ENCODE measurements around the gene RHBDF2. TPM values are rescaled to one million over a fixed set of nuclear protein-coding genes. Genes with fewer than 3 reads are reported as not detected.

Gene RHBDF2
- total RNA-seq, 1 donor from 2014 or later: 0.79 TPM

DNA sequence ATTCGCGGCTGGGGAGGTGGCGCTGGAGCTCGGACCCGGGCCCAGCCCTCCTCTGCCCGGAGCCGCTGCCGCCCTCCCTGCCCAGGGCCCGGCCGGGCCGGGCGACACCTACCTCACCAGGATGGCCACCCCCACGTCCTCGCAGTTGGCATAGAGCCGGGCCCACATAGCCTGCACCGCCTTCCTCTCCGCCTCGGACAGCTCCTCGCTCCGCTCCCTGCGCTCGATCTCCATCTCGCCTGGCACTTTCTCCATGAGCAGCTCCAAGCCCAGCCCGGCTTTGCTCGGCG is 36.0 kb upstream of the RHBDF2 start:
- H3K4me1 Mint-ChIP-seq: peaks cover 46% of the 10 kb centered on the region
- TF ChIP-seq, protein P1, sequence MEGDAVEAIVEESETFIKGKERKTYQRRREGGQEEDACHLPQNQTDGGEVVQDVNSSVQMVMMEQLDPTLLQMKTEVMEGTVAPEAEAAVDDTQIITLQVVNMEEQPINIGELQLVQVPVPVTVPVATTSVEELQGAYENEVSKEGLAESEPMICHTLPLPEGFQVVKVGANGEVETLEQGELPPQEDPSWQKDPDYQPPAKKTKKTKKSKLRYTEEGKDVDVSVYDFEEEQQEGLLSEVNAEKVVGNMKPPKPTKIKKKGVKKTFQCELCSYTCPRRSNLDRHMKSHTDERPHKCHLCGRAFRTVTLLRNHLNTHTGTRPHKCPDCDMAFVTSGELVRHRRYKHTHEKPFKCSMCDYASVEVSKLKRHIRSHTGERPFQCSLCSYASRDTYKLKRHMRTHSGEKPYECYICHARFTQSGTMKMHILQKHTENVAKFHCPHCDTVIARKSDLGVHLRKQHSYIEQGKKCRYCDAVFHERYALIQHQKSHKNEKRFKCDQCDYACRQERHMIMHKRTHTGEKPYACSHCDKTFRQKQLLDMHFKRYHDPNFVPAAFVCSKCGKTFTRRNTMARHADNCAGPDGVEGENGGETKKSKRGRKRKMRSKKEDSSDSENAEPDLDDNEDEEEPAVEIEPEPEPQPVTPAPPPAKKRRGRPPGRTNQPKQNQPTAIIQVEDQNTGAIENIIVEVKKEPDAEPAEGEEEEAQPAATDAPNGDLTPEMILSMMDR (IDR thresholded peaks at IDR 0.05): no peak
- TF ChIP-seq EZH2phosphoT487 (IDR thresholded peaks at IDR 0.05) (peak; percentile 83), EZH2 (IDR thresholded peaks at IDR 0.05) (peak; percentile 84)

DNA sequence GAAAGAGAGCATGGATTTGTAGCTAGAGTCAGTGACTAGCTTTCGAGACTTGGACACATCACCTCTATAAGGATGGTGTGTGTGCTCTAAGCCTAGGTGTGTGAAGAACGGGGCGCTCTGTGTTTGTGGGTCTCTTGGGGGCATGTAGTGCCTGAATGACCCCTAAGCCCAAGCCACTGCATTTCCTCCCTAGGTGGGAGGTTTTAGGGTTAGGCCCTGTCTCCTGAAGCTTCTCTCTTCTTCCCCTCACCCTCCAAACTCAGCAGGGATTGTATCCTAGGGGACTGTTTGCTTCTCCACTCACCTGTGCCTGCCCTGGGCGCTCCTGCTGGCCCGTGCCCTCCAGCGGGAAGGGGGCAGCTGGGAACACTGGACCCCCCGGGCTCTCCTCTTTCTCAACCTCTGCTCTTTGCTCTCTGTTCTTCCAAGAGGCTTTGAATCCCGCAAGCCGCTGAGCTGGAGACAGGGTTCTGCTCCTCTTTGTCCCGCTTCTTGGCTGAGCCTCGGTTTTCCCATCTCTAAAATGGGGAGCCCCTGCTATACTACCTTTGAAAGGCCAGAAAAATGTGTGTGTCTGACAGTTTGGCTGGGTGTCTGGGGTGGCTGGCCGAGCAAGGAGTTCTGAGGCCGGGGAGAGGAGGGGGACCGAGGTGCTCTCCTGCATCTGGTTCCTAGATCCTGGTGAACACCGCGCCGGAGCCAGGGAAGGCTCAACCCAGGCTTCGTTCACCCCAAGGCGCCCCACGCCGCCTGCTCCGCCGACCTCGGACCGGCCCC is 35.5 kb upstream of the RHBDF2 start:
- H2AFZ ChIP-seq (replicated peaks): peak overlapping the region; percentile 50

More for the DNA sequence above, 36.0 kb upstream of the RHBDF2 start:
- Histone ChIP-seq H3K27ac (no peak overlapping the region), H3K9me3 (ENCODE audit: low read depth) (no peaks in the 10 kb centered on the region), H3K9ac (no peak overlapping the region), H3K36me3 (no peaks in the 10 kb centered on the region), H3K27me3 (peaks cover 63% of the 10 kb centered on the region), H3K4me1 (peaks cover 19% of the 10 kb centered on the region), H3K4me2 (peak overlapping the region; percentile 85), H3F3A (ENCODE audit: low read depth) (peaks cover 22% of the 10 kb centered on the region), H3K79me2 (ENCODE audit: low read depth) (no peaks in the 10 kb centered on the region), H4K20me1 (ENCODE audit: low read depth) (peaks cover 3% of the 10 kb centered on the region), H3K4me3 (peak overlapping the region; percentile 50), H2AFZ (replicated peaks) (peak overlapping the region; percentile 50)
- no peak overlapping the region for H3K4me3 Mint-ChIP-seq
- H3K36me3 Mint-ChIP-seq: no peaks in the 10 kb centered on the region
- DNase-seq (ENCODE audit: low spot score): no peak
- no peak overlapping the region for H3K27ac Mint-ChIP-seq
- peaks cover 36% of the 10 kb centered on the region for H3K27me3 Mint-ChIP-seq (ENCODE audit: insufficient read depth, low read depth)
- no peaks in the 10 kb centered on the region for H3K9me3 Mint-ChIP-seq

DNA sequence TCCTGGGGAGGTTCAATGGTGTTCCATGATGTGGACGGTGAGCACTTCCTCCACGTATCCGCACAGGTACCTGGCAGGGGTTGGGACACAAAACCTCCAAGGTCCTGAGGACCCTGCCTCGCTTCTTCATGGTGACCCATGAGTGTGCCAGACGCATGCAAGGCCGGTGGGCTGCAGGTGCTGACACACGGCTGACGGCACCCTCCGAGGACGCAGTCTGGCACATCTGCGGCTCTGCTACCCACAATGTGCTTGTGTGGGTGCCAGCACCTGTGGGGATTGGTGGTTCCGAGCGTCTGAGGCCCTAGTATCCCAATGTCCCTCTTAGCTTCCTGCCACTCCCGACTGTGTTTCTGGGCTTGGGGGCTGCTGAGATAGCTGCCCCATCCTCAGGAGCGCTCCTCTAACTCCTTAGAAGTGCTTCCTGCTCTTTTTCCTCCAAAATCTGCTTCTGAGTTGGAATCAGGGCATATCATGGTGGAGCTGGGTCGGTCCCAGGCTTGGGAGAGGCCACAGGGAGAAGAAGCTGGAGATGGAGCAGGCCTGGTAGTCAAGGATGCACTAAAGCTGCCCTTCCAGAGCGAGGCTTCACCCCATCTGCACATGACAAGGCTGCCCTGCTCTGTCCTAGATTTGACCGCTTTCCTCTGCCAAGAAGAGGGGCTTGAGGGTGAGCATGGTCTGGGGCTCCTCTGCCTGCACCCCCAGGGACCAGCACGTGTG is 34.7 kb upstream of the RHBDF2 start:
- Mint-ChIP-seq H3K4me1 (peaks cover 40% of the 10 kb centered on the region), H3K27me3 (ENCODE audit: insufficient read depth, low read depth) (peaks cover 40% of the 10 kb centered on the region), H3K4me3 (peak overlapping the region; percentile 49), H3K27ac (no peak overlapping the region), H3K9me3 (no peaks in the 10 kb centered on the region), H3K36me3 (no peaks in the 10 kb centered on the region)
- Histone ChIP-seq H3F3A (ENCODE audit: low read depth) (peaks cover 22% of the 10 kb centered on the region), H4K20me1 (ENCODE audit: low read depth) (peaks cover 3% of the 10 kb centered on the region), H3K4me2 (no peak overlapping the region), H3K36me3 (no peaks in the 10 kb centered on the region), H2AFZ (replicated peaks) (no peak overlapping the region), H3K9ac (no peak overlapping the region), H3K4me3 (no peak overlapping the region), H3K9me3 (ENCODE audit: low read depth) (no peaks in the 10 kb centered on the region), H3K79me2 (ENCODE audit: low read depth) (no peaks in the 10 kb centered on the region), H3K27me3 (peaks cover 63% of the 10 kb centered on the region), H3K27ac (no peak overlapping the region), H3K4me1 (peaks cover 17% of the 10 kb centered on the region)
- TF ChIP-seq EZH2 (IDR thresholded peaks at IDR 0.05): no peak
- TF ChIP-seq, protein P1 (IDR thresholded peaks at IDR 0.05): no peak
- TF ChIP-seq EZH2phosphoT487 (IDR thresholded peaks at IDR 0.05): no peak
- no peak for DNase-seq (ENCODE audit: low spot score)

More for the DNA sequence above, 35.5 kb upstream of the RHBDF2 start:
- Mint-ChIP-seq H3K4me3 (peak overlapping the region; percentile 74), H3K4me1 (peaks cover 46% of the 10 kb centered on the region), H3K36me3 (no peaks in the 10 kb centered on the region), H3K27ac (no peak overlapping the region), H3K27me3 (ENCODE audit: insufficient read depth, low read depth) (peaks cover 40% of the 10 kb centered on the region), H3K9me3 (no peaks in the 10 kb centered on the region)
- Histone ChIP-seq H3K36me3 (no peaks in the 10 kb centered on the region), H3K4me1 (peaks cover 19% of the 10 kb centered on the region), H4K20me1 (ENCODE audit: low read depth) (peaks cover 3% of the 10 kb centered on the region), H3F3A (ENCODE audit: low read depth) (peaks cover 22% of the 10 kb centered on the region), H3K9me3 (ENCODE audit: low read depth) (no peaks in the 10 kb centered on the region), H3K79me2 (ENCODE audit: low read depth) (no peaks in the 10 kb centered on the region), H3K27me3 (peaks cover 63% of the 10 kb centered on the region), H3K4me2 (peak overlapping the region; percentile 85), H3K9ac (no peak overlapping the region), H3K4me3 (peak overlapping the region; percentile 50), H3K27ac (no peak overlapping the region)
- DNase-seq (ENCODE audit: low spot score): no peak
- TF ChIP-seq EZH2phosphoT487 (IDR thresholded peaks at IDR 0.05): no peak
- TF ChIP-seq, protein P1 (IDR thresholded peaks at IDR 0.05): no peak
- no peak for TF ChIP-seq EZH2 (IDR thresholded peaks at IDR 0.05)

Measured in neural progenitor cell (in vitro differentiated cells).